Right renal pelvis (tissue), 4 donors: ENCODE measurements around the gene CTF1. TPM values are rescaled to one million over a fixed set of nuclear protein-coding genes. Genes with fewer than 3 reads are reported as not detected.
A peak's percentile ranks its signal among the peaks of the same experiment; 100 is the strongest.
"Not testable (repeated sequence)": the region's sequence is repeated elsewhere in the genome, so short reads cannot be mapped to it uniquely, and the experiment has no call there.

Experiments used
- DNase-seq, 4 donors: peaks; one replicate each; pipeline ENCODE4 v3.0.0-alpha.2; 2013; ENCODE audit warnings: low read depth in 4 of 4, low spot score in 3 of 4, missing footprints in 1 of 4
- polyA plus RNA-seq, 4 donors: library from polyadenylated mRNA; unstranded; fragments of 120-200 nt; gene quantifications; one replicate each; pipeline ENCODE4 v1.2.1, GENCODE V29; 2013; ENCODE audit not compliant: insufficient read length in 4 of 4

CTF1 gene, protein sequence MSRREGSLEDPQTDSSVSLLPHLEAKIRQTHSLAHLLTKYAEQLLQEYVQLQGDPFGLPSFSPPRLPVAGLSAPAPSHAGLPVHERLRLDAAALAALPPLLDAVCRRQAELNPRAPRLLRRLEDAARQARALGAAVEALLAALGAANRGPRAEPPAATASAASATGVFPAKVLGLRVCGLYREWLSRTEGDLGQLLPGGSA
- polyA plus RNA-seq = 1 to 10 TPM; 6.6 to 7.5 (median 7.3) TPM

DNA sequence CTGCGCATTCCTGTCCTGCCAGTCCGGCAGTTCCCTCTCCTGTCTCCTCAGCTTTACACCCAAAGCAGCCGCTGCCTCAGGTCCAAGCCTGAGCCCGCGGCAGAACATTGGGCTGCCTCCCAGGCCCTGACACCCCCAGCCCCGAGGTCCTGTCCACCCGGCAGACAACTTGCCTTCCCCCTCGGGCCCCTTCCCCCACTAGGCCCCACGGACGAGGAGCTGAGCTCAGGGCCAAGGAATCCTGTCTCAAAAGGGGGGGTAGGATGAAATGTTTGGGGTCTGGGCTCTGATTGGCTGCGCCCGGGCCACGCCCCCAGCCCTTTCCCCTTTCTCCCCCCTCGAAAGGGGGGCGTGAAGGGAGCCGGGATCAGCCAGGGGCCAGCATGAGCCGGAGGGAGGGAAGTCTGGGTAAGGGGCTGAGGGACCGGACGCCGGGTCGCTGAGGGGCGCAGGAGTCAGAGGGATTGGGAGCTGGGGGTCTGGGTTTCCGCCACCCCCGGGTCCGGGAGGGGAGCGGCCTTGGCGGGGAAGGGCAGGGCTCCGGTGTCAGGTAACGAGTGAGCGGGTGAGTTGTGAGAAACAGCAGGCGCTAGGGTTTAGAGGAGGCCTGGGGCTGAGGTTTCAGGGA is at the start of gene CTF1:
Gene CTF1, plus strand, starts transcription at position 354 of the 628 bp plus-strand sequence. Its CDS starts 30 bp downstream, at position 384.
- DNase-seq = peak; percentile 79 to 84 (median 80)

DNA sequence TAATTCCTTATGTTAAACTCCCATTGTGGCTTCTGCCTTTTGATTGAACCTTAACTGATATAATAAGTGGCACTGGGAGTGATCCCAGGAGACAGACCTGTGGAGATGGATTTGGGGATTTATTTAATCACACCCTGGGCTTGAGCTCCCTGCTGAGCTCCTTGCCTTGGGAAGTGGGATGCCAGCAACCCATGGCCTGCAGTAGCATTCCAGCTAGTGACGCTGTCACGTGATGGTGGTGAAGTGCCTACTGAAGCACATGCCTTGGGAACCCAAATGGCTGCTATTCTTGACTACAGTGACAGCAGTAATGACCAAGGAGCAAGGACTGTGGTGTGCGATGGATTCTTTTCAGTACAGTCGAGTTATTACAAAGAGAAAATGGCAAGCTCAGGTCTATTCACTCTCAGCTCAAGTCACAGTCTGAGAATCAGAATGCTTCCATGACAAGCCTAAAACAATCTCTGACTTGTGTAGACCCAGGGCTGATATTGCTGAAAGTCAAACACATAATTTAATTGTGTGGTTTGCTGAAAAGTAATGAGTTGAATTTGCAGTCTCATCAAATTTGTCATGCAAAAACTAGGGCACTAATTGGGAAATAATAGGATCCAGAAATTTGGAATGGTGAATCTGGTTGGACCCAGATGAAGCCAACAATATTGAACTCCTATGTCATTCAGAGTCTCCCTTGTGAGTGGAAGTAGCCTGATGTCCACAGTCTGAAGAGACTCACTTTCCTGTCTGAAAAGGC is 49.6 kb upstream of the CTF1 start:
- DNase-seq = no peak

DNA sequence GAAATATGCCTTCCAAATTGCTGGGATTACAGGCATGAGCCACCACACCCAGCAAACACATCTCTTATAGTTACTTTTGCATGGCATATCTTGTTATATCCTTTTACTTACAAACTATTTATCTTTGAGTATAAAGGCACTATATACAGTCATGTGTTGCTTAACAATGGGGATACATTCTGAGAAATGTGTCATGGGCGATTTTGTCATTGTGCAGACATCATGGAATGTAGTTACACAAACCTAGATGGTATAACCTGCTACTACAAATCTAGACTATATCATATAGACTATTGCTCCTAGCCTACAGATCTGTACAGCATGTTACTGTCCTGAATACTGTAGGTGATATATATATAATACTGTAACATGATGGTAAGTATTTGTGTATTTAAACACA is 46.2 kb upstream of the CTF1 start:
- no peak for DNase-seq

DNA sequence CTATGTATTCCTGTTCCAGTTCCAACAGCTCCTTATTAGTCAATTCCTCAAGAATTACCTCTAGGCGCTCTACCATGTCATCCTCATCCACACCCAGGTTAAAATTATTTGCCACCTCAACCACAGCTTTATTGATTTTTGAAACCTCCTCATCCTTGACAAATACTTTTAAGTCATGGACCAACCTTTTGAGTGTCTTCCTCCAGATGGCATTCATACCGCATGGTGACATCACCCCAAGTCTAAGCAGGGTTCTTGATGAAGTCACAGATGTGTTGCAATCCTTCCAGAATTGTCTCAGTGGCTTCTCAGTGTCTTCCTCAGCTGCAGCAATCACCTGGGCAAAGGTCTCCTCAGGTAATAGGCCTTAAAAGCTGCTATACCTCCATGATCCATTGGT is 42.7 kb upstream of the CTF1 start:
- DNase-seq = no peak

DNA sequence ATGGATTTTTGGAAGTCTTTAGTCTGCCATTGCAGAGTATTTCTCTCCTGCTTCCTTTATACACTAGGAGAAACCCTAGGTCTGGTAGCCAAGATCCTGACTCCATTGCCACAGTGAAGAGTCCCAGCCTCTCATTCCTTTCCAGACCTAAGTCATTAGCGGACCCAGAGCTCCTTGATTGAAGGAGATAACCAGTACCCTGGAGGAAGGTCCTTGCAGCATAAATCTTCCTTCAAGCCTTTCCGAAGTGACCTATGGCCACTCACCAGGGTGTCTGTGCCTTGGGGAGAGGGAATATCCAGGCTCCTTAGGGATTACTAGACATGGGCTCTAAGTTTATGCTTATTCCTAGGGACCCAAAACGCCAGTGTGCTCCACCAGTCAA is 38.3 kb upstream of the CTF1 start:
- DNase-seq = no peak

DNA sequence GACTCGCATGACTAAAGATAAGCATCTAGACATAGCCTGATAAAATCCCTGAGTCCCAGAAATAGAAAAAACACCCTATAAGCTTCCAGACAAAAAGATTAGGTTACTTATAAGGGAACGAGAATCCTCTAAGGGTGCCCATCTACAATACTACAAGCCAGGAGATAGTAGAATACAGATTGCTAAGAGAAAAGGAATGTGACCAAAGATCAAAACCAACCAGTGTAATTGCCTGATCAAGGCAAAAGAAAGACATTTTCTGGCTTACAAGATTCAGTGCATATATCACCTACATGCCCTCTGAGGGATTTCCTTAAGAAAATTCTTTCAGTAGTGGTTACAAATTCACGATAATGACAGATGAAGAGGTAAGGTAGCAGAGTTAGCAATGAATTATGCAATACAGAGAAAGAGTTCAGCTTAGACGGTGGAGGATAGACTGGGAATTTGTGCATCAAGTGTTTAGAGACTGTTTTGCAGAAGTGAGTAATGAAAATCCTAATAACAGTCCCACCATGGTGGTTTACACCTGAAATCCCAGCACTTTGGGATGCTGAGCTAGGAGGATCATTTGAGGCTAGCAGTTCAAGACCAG is 37.5 kb upstream of the CTF1 start:
- DNase-seq = no peak

DNA sequence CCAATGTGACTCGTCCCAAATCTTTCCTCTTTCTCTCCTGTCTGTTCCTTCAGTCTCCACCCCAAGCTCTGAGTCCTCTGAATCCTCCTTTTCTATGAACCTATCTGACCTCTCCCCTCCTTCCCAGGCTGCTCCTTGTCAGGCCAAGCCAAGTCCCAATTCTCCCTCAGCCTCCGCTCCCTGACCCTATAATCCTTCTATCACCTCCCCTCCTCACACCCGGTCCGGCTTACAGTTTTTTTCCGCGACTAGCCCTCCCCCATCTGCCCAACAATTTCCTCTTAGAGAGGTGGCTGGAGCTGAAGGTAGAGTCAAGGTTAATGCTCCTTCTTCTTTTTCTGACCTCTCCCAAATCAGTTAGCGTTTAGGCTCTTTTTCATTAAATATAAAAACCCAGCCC is 35.7 kb upstream of the CTF1 start:
- DNase-seq = not testable (repeated sequence)

DNA sequence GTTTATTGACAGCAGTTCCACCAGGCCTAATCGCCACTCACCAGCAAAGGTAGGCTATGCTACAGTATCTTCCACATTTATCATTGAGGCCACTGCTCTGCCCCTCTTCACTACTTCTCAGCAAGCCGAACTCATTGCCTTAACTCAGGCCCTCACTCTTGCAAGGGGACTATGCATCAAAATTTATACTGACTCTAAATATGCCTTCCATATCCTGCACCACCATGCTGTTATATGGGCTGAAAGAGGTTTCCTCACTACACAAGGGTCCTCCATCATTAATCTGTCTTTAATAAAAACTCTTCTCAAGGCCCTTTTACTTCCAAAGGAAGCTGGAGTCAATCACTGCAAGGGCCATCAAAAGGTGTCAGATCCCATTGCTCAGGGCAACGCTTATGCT is 33.2 kb upstream of the CTF1 start:
- DNase-seq = not testable (repeated sequence)

DNA sequence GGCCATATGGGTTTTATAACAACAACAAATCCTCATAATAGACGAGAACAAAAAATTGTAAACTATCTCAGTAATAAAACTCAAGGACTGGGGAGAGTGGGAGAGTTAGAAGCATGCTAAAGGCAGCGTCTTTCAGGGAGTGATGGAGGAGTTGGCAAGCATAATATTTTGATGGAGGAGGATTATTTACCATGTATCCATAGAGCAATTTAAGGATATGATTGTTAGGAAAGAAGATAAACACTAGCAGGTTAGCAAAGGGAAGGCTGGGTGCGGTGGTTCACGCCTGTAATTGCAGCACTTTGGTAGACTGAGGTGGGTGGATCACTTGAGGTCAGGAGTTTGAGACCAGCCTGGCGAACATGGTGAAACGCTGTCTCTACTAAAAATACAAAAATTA is 30.4 kb upstream of the CTF1 start:
- DNase-seq = no peak

DNA sequence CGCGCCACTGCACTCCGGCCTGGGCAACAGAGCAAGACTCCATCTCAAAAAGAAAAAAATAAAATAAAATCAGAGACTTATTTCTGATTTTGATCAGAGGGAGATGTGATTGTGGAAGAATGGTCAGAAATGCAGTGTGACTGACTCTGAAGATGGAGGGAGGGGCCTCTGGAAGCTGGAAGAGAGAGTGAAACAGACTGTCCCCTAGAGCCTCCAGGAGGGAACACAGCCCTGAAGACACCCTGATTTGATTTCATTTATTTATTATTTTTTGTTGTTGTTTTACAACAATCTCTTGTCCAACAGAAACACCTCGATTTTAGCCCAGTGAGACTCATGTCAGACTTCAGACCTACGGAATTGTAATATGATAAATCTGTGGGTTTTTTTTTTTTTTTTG is 28.7 kb upstream of the CTF1 start:
- DNase-seq = no peak

DNA sequence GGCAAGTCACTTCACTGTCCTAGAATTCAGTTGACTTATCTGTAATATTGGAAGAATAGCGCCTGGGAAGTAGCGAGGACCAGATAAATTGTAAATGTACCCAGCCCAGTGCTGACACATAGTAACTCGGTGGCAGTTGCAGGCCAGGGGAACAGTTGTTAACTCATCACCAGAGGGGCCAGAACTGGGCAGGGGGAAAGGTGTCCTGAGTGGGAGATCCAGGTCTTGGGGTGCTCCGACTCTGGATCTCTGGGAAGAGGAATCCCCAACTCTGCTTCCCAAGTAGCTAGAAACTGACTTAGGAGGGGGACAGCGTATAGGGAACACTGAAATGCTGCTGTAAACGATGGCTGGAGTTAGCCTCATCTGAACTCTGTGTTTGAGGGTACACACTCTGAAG is 25.5 kb upstream of the CTF1 start:
- DNase-seq = no peak

DNA sequence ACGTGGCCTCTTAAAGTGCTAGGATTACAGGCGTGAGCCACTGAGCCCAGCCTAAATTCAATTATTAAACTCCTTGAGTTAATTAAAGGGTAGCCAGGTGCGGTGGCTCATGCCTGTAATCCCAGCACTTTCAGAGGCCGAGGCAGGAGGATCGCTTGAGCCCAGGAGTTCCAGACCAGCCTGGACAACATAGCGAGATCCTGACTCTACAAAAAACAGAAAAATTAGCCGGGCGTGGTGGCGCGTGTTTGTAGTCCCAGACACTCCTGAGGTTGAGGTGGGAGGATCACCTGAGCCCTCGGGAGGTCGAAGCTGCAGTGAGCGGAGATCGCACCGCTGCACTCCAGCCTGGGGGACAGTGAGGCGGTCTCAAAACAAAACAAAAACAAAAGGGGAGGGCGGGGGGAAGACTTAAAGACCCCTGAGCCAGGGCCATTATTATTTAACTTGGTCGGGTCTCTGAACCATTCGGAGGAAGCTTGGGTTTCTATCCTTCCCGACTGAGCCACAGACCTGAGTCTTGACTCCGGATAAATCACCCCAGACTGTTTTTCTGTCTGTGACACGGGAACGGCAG is 22.1 kb upstream of the CTF1 start:
- DNase-seq = no peak

DNA sequence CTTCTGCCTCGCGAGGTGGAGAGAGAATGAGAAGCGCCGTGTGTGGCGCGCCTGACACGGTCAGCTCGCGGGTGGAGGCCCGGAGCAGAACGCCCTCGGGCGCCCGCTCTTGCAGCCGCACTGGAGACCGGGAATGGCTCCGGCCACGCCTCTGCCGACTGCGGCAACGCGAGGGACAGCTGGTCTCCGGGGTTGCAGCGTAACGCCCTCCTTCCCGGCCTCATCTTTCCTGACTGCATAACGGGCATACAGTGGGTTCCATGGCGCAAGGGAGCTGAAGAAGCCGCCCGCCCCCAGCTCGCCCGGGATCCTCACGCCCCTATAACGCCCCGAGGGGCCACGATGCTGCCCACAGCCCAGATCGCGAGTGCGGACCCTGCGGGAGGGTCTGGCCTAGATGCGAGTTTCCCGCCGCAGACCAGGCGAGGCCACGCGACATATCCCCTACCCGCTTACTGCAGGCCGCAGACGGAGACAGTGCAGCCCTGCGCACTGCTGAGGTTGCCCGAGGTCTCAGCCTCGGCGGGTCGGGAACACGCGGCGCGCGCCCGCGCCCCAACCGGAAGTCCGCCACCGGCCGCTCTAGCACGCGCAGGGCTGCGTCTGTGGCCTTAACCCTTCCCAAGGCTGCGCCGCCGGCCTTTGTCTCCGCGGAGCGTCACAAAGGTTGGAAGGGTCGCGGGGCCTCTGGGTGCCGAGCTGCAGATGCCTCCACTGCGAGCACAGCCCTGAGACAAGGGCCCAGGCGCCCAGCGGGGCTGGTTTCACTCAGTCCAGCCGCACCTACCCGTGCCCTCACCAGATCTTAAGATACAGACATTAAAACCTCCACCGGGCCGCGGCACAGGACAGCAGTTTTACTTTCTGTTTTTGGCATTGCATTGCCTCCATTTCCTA is 21.3 kb upstream of the CTF1 start:
- DNase-seq = peak; percentile 83 to 93 (median 86)

DNA sequence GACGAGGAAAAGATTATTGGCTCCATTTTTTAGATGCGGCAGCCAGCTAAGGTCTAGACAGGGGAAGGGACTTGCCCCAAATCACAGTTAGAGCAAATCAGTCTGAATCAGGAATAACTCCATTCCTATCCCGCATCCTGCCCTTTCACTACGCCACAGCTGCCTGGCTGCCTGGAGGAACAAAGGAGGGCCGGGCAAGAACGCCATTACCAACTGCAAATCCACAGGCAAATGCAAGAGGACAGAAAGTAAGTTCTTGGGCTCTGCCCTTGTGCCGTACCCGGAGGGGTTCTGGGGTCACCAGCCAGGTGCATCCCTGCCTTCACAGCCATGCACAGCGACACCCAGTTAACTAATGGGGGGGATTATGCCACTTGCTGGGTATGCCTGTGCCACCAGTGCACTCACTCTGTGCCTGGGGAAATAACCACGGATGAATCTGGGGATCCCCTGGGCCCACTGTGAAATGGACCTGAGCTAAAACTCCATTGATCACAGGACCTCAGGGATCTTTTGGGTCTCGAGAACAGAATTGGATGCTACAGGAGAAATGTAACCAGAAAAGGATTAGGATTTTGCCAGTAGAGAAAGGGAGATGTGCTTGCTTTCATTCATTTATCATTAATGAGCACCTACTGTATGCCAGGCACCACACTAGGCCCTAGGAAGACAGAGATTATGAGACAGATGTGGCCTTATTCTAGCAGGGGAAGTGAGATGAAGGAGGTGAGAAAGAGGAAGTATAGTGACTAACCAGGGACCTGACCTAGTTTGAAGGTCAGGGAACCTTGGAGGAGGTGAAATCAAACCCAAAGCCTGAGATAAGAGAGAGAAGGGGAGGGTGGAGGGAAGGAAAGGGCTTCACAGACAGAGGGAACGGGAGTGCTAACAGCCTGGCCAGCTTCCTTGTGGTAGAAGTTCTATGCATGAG is 20.3 kb upstream of the CTF1 start:
- no peak for DNase-seq

DNA sequence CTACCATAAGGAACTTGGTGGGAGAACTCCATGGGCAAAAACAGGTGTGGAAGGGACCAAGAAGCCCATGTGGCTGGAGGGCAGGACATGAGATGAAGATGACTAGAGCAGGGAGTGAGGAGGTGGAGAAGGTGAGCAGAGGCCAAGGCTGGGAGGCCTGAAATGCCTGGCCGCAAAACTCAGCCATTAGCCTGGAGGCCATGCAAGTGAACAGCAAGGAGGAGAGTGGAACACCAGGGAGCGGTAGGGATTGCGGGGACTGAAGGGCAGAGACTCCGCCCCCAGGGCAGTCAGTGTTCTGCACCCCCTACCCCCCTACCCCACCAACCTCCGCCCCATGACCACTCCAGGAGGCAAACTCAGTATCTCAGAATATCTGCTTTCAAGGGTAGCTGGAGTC is 19.5 kb upstream of the CTF1 start:
- DNase-seq = no peak

DNA sequence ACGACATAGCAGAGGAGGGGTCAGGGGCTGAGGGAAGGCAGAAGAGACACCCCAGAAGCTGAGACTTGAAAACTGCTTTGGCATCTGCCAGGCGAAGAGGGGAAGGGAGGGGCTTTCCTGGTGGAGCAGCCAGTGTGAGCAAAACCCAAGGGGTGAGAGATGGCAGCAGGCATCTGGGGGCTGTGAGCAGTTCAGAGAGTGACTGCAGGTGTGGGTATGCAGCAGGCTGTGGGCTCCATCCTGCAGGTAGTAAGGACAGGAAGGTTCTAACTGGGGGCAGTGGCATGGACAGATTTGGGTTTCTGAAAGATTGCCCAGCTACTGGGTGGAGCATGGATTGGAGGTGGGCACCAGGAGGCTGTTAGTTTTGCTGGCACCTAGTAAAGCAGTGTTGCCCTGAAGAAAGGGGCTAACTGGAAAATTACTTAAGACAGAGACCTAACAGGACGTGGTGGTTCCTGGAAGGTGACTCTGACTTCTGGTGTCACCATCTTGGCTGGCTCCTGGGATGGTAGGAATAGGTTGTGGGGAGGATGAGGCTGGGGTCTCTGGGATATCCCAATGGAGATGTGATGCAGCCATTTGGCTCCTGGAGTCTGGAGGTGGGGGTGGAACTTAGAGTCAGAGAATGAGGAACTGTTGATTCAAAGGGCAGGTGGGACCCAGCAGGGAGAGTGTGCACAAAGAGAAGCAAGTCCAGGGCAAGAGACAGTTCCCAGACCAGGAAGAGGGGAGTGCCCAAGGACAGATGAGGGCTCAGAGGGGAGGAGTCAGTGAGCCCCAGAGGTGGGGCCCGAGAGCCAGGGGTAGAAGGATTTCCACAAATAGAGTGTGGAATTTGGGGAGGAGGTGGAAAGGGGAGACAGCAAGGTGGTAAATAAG is 13.7 kb upstream of the CTF1 start:
- no peak for DNase-seq

DNA sequence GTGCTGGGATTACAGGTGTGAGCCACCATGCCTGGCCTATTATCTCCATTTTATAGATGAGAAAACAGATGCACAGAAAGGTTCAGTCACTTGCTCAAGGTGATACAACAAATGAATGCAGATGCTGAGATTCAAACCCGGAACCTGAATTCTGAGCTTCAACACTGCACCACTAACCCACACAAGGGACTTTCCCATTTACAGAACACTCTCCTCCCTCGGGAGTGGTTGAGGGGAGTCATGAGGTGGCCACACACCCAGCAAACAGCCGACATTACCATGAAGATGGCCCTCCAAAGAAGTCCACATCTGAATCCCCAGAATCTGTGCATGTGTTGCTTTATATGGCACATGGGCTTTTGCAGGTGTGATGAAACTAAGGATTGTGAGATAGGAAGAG is 11.7 kb upstream of the CTF1 start:
- no peak for DNase-seq

DNA sequence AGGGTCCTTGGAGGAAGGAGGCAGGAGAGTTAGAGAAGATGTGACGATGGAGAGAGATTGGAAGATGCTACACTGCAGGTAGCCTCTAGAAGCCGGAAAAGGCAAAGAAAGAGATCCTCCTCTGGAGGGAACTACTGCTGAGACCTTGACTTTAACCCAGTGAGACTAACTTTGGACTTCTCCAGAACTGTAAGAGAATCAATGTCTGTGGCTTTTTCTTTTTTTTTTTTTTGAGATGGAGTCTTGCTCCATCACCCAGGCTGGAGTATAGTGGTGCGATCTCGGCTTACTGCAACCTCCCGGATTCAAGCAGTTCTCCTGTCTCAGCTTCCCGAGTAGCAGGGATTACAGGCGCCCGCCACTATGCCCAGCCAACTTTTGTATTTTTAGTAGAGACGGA is 11.2 kb upstream of the CTF1 start:
- DNase-seq = no peak
